Mesodermal cell (in vitro differentiated cells): ENCODE results near the gene CD93.

Experiments used
- H3K27ac ChIP-seq: 2 replicates; pipeline ENCODE4 v1.7.0; 2013; ENCODE audit warnings: mild to moderate bottlenecking, low read depth, low read length, moderate library complexity; ENCODE audit not compliant: severe bottlenecking
- H3K36me3 ChIP-seq: 2 replicates; pipeline ENCODE4 v1.7.1; 2013; ENCODE audit warnings: mild to moderate bottlenecking, low read length, moderate library complexity; ENCODE audit not compliant: control insufficient read depth, insufficient read depth
- H3K4me1 ChIP-seq: one replicate; pipeline ENCODE4 v1.7.1; 2013; ENCODE audit warnings: mild to moderate bottlenecking, low read length; ENCODE audit not compliant: insufficient read depth, control insufficient read depth, poor library complexity, severe bottlenecking
- H3K4me3 ChIP-seq: 2 replicates; pipeline ENCODE4 v1.7.0; 2013; ENCODE audit warnings: low read length, control low read depth, mild to moderate bottlenecking; ENCODE audit not compliant: insufficient read depth, poor library complexity, severe bottlenecking; ENCODE audit errors: extremely low read depth
- H3K9me3 ChIP-seq: 2 replicates; pipeline ENCODE4 v1.7.1; 2013; ENCODE audit warnings: mild to moderate bottlenecking, low read length, moderate library complexity; ENCODE audit not compliant: control insufficient read depth
- WGBS, 2 experiments: methylation state at CpG; one replicate each; pipeline ENCODE4 v1.1.5; 2013; ENCODE audit warnings: missing lambda C conversion rate in 2 of 2; ENCODE audit not compliant: insufficient coverage in 2 of 2; 5-methylcytosine and 5-hydroxymethylcytosine counted together

Gene CD93

GRCh38 chr20:23059001-23059400 lies 27.1 kb downstream of the CD93 start:
- H3K9me3 ChIP-seq, result peaks cover 4% of the 10 kb centered on the region
- 100% methylated on average over 2 of the region's 3 CpGs for WGBS, 2 experiments
- H3K36me3 ChIP-seq, result no peaks in the 10 kb centered on the region
- H3K4me1 ChIP-seq, result peaks cover 35% of the 10 kb centered on the region
- no peak overlapping the region for H3K4me3 ChIP-seq
- H3K27ac ChIP-seq, result no peak overlapping the region

GRCh38 chr20:23058240-23058639 lies 27.9 kb downstream of the CD93 start:
- Histone ChIP-seq H3K9me3 (peaks cover 4% of the 10 kb centered on the region), H3K27ac (no peak overlapping the region), H3K4me1 (peaks cover 35% of the 10 kb centered on the region), H3K36me3 (no peaks in the 10 kb centered on the region), H3K4me3 (no peak overlapping the region)
- WGBS, 2 experiments, result no CpG with 5 or more reads among the region's 1 CpG

GRCh38 chr20:23052904-23053303 lies 33.2 kb downstream of the CD93 start:
- H3K27ac ChIP-seq, result no peak overlapping the region
- H3K4me3 ChIP-seq, result no peak overlapping the region
- no peaks in the 10 kb centered on the region for H3K36me3 ChIP-seq
- H3K9me3 ChIP-seq, result peaks cover 4% of the 10 kb centered on the region
- H3K4me1 ChIP-seq, result peaks cover 6% of the 10 kb centered on the region
- WGBS, 2 experiments, result 89 to 91% methylated on average over 5 of the region's 5 CpGs

GRCh38 chr20:23050847-23051627 lies 35.1 kb downstream of the CD93 start:
- H3K4me3 ChIP-seq, result peak overlapping the region; percentile 59
- peaks cover 8% of the 10 kb centered on the region for H3K4me1 ChIP-seq
- WGBS, 2 experiments, result 1 to 2% methylated on average over 33 to 40 of the region's 46 CpGs
- H3K27ac ChIP-seq, result peak overlapping the region; percentile 41
- no peaks in the 10 kb centered on the region for H3K9me3 ChIP-seq
- H3K36me3 ChIP-seq, result peaks cover 2% of the 10 kb centered on the region

GRCh38 chr20:23050076-23050838 lies 35.9 kb downstream of the CD93 start:
- H3K4me1 ChIP-seq, result peaks cover 8% of the 10 kb centered on the region
- WGBS, 2 experiments, result 0 to 1% methylated on average over 36 to 48 of the region's 48 CpGs
- H3K9me3 ChIP-seq, result no peaks in the 10 kb centered on the region
- peak overlapping the region; percentile 59 for H3K4me3 ChIP-seq
- H3K27ac ChIP-seq, result no peak overlapping the region
- H3K36me3 ChIP-seq, result peaks cover 2% of the 10 kb centered on the region

GRCh38 chr20:23049201-23050075 lies 36.7 kb downstream of the CD93 start, which contains the start of gene THBD:
TSS of gene THBD (minus strand) at chr20:23049672. CDS start at chr20:23049504, 168 bp downstream.
- peak within 1 kb of the TSS; percentile 59 for H3K4me3 ChIP-seq
- peaks cover 2% of the 10 kb centered on the region for H3K36me3 ChIP-seq
- no peaks in the 10 kb centered on the region for H3K9me3 ChIP-seq
- peaks cover 8% of the 10 kb centered on the region for H3K4me1 ChIP-seq
- 1% methylated on average over 61 to 72 of the region's 79 CpGs for WGBS, 2 experiments
- no peak within 1 kb of the TSS for H3K27ac ChIP-seq

GRCh38 chr20:23048283-23049200 lies 37.6 kb downstream of the CD93 start:
- Histone ChIP-seq H3K4me1 (peaks cover 8% of the 10 kb centered on the region), H3K9me3 (no peaks in the 10 kb centered on the region), H3K4me3 (peak overlapping the region; percentile 59), H3K36me3 (peaks cover 2% of the 10 kb centered on the region), H3K27ac (no peak overlapping the region)
- 9 to 10% methylated on average over 87 to 89 of the region's 92 CpGs for WGBS, 2 experiments

GRCh38 chr20:23047738-23048214 lies 38.3 kb downstream of the CD93 start:
- Histone ChIP-seq H3K4me1 (peaks cover 8% of the 10 kb centered on the region), H3K27ac (no peak overlapping the region), H3K9me3 (no peaks in the 10 kb centered on the region), H3K4me3 (peak overlapping the region; percentile 59), H3K36me3 (peaks cover 2% of the 10 kb centered on the region)
- WGBS, 2 experiments, result 38 to 40% methylated on average over 40 to 47 of the region's 47 CpGs

- Histone ChIP-seq H3K36me3 (peaks cover 2% of the 10 kb centered on the region), H3K27ac (no peak overlapping the region), H3K4me3 (peak overlapping the region; percentile 59), H3K9me3 (no peaks in the 10 kb centered on the region), H3K4me1 (peaks cover 8% of the 10 kb centered on the region)
- WGBS, 2 experiments, result 82% methylated on average over 7 to 9 of the region's 13 CpGs
These were observed 39.0 kb downstream of the CD93 start for GRCh38 chr20:23047001-23047737.
